ENCODE measurements around the gene SLC35C1.

Gene SLC35C1

DNA sequence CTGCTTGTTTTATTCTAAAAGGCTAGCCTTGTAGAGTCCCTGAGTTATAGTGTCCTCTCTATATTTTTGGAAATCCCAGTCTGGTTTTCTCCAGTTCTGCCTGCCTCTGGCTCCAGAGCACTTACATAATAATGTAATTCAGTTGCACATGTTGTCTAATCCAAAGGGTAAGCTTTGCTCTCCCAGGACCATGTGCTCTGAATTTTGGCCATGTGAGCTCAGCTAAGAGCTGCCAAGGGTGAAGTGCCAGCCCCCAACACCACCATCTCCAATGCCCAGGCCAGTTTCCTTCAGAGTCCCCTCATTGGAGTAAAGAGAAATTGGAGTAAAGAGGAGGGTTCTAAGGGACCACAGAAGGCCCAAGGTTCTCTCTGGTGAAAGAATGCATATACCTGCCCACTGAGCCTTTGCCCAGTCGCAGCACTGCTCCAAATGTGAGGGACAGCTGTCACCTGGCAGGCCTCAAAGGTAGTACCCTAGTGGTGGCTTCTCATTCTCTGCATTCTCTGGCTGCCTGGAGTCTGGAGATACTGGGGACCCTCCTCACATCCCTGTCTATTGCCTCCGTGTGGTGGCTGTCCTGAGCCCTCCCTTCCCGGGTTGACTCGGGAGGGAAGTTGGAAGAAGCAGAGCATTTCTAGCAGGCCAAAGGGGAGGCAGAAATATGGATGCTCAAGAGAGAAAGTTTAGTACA, 47.2 kb downstream of the SLC35C1 start:
- H3K36me3 Mint-ChIP-seq = peaks cover 16 to 21% of the 10 kb centered on the region in 2 donors
- H3K27me3 Mint-ChIP-seq = no peaks in the 10 kb centered on the region
- peak overlapping the region; percentile 63 for H3K27ac Mint-ChIP-seq
- no peak for DNase-seq
- no peaks in the 10 kb centered on the region for H3K9me3 Mint-ChIP-seq
- peaks cover 40 to 67% of the 10 kb centered on the region in 2 donors for H3K4me1 Mint-ChIP-seq
- peak overlapping the region; percentile 23 to 62 for H3K4me3 Mint-ChIP-seq
- peak in 1 of 2 donors; percentile 32 for ATAC-seq (replicated peaks)

DNA sequence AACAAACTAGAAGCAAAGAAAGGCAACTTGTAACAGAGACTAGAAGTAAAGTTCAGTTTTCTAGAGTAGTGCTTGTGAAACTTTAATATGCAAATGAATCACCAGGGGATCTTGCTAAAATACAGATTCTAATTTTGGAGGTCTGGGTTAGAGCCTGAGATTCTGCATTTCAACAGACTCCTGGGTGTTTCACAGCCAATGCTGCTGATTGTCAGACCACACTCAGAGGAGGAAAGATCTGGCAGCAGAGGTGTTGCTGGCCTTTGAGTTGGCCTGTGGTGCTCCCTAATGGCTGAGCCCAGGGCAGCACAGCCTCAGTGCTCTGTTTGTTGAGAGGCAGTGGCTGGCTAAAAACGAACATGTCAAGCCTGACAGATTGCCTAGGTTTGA, 47.8 kb downstream of the SLC35C1 start:
- Mint-ChIP-seq H3K9me3 (no peaks in the 10 kb centered on the region), H3K27me3 (no peaks in the 10 kb centered on the region), H3K27ac (peak overlapping the region; percentile 63), H3K36me3 (peaks cover 20 to 24% of the 10 kb centered on the region in 2 donors), H3K4me1 (peaks cover 42 to 73% of the 10 kb centered on the region in 2 donors), H3K4me3 (peak overlapping the region; percentile 23 to 62)
- ATAC-seq (replicated peaks) = peak; percentile 65 to 75
- no peak for DNase-seq

DNA sequence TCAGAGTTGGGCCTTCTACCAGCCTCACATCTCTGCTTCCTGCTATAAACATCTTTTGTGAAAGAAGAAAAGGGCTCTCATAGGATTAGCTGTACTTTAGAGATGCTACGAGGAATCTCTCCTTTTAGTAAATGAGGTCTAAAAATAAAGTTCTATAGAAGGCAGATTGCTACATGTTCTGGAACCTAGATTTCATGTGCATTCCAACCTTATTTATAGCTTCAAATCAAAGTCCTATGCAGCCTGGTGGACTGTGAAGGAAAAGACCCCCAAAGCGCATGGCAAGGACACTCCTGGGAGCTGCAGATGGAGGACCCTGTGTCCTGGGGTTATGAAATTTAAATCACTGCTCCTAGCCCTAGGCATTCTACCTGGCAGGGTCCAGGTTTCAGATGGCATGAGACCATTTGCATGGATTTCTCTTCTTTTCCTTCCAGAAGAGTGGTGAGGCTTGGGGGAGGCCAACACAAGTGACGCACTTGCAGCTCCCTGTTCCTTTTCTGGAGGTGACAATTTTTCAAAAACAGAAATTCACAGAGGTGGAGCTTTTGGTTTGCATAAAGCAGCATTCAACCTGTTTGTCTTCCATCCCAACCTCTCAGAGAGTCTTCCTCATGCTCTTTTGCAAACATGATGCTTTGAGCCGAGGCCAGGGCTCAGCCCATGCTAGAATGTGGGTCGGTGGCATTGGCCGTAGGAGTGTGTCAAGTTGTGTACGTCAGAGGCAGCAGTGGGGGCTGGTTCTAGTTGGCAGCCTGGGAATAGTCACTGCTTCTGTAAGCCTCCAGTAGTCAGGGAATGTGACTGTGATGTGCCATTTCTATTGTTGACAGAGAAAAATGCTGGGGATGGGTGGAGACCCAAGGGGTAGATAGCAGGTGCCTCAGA, 48.6 kb downstream of the SLC35C1 start:
- Mint-ChIP-seq H3K36me3 (peaks cover 22 to 28% of the 10 kb centered on the region in 2 donors), H3K4me3 (no peak overlapping the region), H3K4me1 (peaks cover 44 to 74% of the 10 kb centered on the region in 2 donors), H3K27me3 (no peaks in the 10 kb centered on the region), H3K9me3 (no peaks in the 10 kb centered on the region), H3K27ac (no peak overlapping the region)
- DNase-seq (no peak), ATAC-seq (replicated peaks) (no peak)

DNA sequence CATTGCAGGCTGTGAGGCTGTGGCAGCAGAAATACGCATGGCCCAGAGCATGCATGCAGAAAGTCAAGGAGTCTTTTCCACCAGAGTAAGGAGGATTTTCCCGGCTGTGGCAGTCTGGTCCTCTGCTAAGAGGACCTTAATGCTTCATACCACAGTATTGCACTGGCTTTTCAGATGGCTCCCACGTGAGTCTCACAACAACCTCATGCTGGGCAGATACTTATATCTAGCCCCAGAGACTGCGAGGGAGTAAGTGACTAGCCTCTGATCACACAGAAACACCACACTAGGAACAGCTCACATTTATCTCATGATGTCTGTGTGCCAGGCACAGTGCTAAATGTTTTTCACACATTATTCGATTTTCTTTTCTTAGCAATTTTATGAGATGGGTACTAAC, 50.4 kb downstream of the SLC35C1 start:
- ATAC-seq (replicated peaks) (no peak), DNase-seq (no peak)
- H3K4me1 Mint-ChIP-seq = peaks cover 34 to 61% of the 10 kb centered on the region in 2 donors
- peaks cover 30 to 41% of the 10 kb centered on the region in 2 donors for H3K36me3 Mint-ChIP-seq
- H3K4me3 Mint-ChIP-seq = no peak overlapping the region
- H3K9me3 Mint-ChIP-seq = no peaks in the 10 kb centered on the region
- H3K27me3 Mint-ChIP-seq = no peaks in the 10 kb centered on the region
- H3K27ac Mint-ChIP-seq = no peak overlapping the region

DNA sequence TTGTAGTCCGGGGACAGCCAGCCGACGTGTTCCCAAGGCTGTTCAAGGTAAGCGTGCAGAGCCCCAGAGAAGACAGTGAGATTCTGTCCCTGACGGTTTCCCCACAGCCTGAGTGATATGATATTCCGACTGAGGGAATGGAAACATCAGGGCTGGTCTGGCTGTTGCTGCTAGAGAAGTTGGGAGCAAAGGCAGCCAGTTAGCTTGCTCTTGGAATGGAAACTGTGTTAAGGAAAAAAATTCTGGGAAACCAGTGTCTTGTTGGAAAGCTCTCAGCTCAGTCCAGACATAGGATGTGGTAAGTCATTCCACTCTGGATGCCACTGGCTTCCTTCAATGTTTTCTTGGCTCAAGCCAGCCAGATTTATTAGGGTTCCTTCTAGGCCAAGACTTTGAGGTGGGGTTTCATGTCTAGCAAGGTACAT, 51.1 kb downstream of the SLC35C1 start:
- no peak overlapping the region for H3K27ac Mint-ChIP-seq
- no peaks in the 10 kb centered on the region for H3K27me3 Mint-ChIP-seq
- DNase-seq (no peak), ATAC-seq (replicated peaks) (no peak)
- H3K9me3 Mint-ChIP-seq = no peaks in the 10 kb centered on the region
- peaks cover 29 to 43% of the 10 kb centered on the region in 2 donors for H3K36me3 Mint-ChIP-seq
- peaks cover 27 to 54% of the 10 kb centered on the region in 2 donors for H3K4me1 Mint-ChIP-seq
- H3K4me3 Mint-ChIP-seq = no peak overlapping the region

DNA sequence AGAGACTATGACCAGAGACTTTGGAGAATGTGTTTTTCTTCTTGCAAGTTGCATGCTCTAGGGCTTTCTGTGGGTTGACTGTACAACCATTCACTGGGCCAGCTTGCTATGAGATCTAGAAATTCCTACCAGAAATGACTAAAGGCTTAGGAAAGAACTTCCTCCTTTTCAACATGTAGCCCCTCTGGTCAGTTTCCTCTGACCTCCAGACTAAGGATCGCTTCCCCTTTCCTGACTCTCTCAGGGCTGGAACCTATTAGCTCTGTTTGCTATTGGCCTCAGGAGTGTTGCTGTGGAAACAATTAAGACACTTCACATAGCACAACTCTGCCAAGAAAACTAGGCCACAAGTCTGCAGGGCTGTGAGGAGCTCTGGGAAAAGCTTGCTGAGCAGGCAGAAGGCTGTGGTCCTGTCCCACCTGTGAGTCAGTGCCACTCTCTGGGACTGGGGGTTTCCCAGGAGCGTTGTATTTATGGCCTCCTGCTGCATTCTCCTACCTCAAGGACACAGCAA, 53.1 kb downstream of the SLC35C1 start:
- Mint-ChIP-seq H3K36me3 (peaks cover 36 to 60% of the 10 kb centered on the region in 2 donors), H3K9me3 (no peaks in the 10 kb centered on the region), H3K27ac (no peak overlapping the region), H3K27me3 (no peaks in the 10 kb centered on the region), H3K4me1 (peaks cover 14 to 37% of the 10 kb centered on the region in 2 donors), H3K4me3 (no peak overlapping the region)
- ATAC-seq (replicated peaks) = peak; percentile 70 to 86
- peak; percentile 16 for DNase-seq

DNA sequence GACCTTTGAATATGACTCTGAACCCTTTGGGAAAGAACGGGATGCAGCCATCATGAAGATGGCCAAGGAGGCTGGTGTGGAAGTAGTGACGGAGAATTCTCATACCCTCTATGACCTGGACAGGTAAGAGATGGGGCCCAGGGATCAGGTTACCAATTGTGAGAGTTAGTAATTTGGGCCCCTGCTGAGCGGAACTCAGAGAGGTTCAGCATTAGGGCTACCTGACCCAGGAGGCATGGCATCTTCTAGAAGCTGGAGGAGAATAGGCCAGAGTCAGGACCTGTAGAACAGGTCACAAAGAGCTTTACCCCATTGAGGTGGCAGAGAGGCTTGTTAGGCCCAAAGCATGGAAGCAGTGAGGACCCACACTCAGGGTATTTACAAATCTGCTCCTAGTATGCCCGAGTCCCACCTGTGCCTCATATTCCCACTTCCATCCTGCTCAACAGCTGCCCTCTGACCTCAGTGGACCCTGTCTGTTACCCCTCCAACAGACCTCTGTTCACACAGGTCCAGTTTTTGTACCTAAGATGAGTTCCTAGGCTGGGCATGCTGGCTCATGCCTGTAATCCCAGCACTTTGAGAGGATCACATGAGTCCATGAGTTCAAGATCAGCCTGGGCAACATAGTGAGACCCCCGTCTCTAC, 53.9 kb downstream of the SLC35C1 start:
- peaks cover 40 to 66% of the 10 kb centered on the region in 2 donors for H3K36me3 Mint-ChIP-seq
- no peaks in the 10 kb centered on the region for H3K9me3 Mint-ChIP-seq
- H3K4me3 Mint-ChIP-seq = no peak overlapping the region
- peaks cover 12 to 28% of the 10 kb centered on the region in 2 donors for H3K4me1 Mint-ChIP-seq
- no peaks in the 10 kb centered on the region for H3K27me3 Mint-ChIP-seq
- ATAC-seq (replicated peaks) (no peak), DNase-seq (no peak)
- H3K27ac Mint-ChIP-seq = peak overlapping the region; percentile 42

DNA sequence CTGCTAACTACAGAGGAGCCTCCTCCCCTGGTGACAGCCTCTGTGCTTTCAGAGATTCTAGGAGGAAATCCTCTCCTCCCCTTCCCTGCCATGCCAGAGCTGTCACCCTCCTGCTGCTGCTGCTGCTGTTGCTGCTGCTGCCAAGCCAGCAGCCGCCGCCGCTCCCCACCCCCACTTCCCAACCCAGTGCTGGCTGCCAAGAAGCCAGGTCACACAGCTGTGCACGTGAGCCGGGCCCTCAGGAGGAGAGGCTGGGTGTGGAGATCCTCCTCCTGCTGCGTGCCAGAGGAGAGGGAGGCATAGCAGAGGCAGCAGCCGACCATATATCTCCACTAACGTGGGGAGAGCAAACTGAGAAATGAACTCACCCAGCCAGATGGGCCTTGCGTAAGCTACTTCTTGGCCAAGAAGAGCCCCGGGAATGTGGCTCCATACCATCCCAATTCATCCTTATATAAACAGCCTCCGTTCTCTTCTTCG, 54.8 kb downstream of the SLC35C1 start:
- Mint-ChIP-seq H3K27ac (no peak overlapping the region), H3K9me3 (no peaks in the 10 kb centered on the region), H3K27me3 (no peaks in the 10 kb centered on the region), H3K4me1 (peaks cover 11 to 25% of the 10 kb centered on the region in 2 donors), H3K4me3 (no peak overlapping the region), H3K36me3 (peaks cover 40 to 66% of the 10 kb centered on the region in 2 donors)
- ATAC-seq (replicated peaks) (no peak), DNase-seq (no peak)

DNA sequence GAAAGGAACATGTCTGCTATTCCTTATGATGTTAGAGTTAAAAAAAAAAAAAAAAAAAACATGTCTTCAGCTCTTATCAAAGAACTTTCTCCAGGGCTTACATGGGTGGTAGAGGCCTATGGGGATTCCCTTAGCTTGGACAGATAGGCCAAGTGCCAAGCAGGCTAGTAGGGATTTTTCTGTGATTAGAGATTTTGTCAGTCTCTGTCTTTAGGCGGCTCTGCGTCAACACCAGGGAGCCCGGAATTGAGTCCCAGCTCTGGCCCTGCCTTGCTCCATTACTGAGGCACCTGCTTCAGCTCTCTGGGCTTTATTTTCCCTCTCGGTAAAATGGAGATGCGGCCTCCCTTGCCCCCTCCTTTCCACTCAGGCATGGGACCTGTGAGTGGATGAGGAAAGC, 55.4 kb downstream of the SLC35C1 start:
- Mint-ChIP-seq H3K4me1 (peaks cover 8 to 20% of the 10 kb centered on the region in 2 donors), H3K27ac (no peak overlapping the region), H3K36me3 (peaks cover 42 to 69% of the 10 kb centered on the region in 2 donors), H3K27me3 (no peaks in the 10 kb centered on the region), H3K9me3 (no peaks in the 10 kb centered on the region), H3K4me3 (no peak overlapping the region)
- DNase-seq (no peak), ATAC-seq (replicated peaks) (no peak)

DNA sequence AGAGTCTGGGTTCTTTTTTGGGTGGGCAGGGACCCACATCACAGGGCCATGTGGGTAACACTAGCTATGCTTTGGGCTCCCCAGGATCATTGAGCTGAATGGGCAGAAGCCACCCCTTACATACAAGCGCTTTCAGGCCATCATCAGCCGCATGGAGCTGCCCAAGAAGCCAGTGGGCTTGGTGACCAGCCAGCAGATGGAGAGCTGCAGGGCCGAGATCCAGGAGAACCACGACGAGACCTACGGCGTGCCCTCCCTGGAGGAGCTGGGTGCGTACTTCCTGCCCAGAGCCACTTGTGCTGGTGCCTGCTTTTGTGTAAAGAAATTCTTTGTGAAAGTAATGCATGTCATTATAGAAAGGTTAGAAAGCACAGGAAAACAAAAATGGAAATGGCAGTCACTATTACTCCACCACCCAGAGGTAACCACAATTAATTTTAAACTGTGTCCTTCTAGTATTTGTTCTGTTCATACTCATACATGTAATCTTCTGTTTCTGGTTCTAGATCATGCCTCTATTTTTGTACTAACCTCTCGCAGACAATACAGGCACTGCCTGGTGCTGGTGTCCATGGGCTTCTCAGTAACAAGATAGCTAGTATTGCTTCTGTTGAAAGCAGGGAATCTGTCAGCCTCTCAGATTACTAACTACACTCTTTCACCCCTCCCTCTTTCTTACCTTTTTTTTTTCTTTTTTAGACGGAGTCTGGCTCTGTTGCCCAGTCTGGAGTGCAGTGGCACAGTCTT, 56.0 kb downstream of the SLC35C1 start:
- DNase-seq = no peak
- Mint-ChIP-seq H3K4me3 (no peak overlapping the region), H3K27ac (no peak overlapping the region), H3K4me1 (peaks cover 8 to 20% of the 10 kb centered on the region in 2 donors), H3K27me3 (no peaks in the 10 kb centered on the region), H3K36me3 (peaks cover 48 to 70% of the 10 kb centered on the region in 2 donors), H3K9me3 (no peaks in the 10 kb centered on the region)
- ATAC-seq (replicated peaks) = no peak
